Endothelial cell of umbilical vein (primary cell): Measurements from ENCODE around the gene PPP2R2C. TPM values are rescaled to one million over a fixed set of nuclear protein-coding genes. Genes with fewer than 3 reads are reported as not detected.

ENCODE experiments used
- BruUV-seq: library from RNA; stranded (reverse); fragments of 400-500 nt; replicated peaks from 2 replicates; lab custom pipeline; 2021; lab: Mats Ljungman, UMichigan
- CTCF ChIA-PET: fragments of 300-600, 350-600 bp; sonication (Branson Sonifier 250); formaldehyde crosslinking; loops from one replicate; lab custom pipeline; 2021; ENCODE audit warnings: antibody characterized with exemption, inconsistent platforms; lab: Charles Lee
- POLR2A ChIA-PET: fragments of 300-600, 350-600 bp; sonication (Branson Sonifier 250); formaldehyde crosslinking; loops from one replicate; lab custom pipeline; 2021; ENCODE audit warnings: antibody characterized with exemption, inconsistent platforms; lab: Charles Lee
- DNase-seq: peaks from one replicate; pipeline ENCODE4 v3.0.0-alpha.2; 2011; ENCODE audit warnings: low read depth, low spot score
- FAIRE-seq: peaks from 2 replicates; lab custom pipeline; 2011; peaks lifted over from hg19 to GRCh38; lab: Jason Lieb, UNC
- H2AFZ ChIP-seq: 2 replicates; pipeline ENCODE4 v1.6.0; 2012; ENCODE audit warnings: low read depth, low read length, control low read depth, inconsistent platforms
- H3K27ac ChIP-seq: 2 replicates; pipeline ENCODE4 v1.5.1; 2011; ENCODE audit warnings: low read depth, mild to moderate bottlenecking, control low read depth, low read length, moderate library complexity; ENCODE audit not compliant: insufficient read depth
- H3K27me3 ChIP-seq, 2 experiments: 2 replicates each; pipeline versions ENCODE4 v1.6.0 to v1.6.1; 2011; ENCODE audit warnings: low read length in 2 of 2, mixed read lengths in 1 of 2; ENCODE audit not compliant: control insufficient read depth in 2 of 2, insufficient read depth in 2 of 2
- H3K36me3 ChIP-seq, 2 experiments: 2 replicates in 1 of 2; 3 replicates in 1 of 2; pipeline ENCODE4 v1.5.1; 2011; ENCODE audit warnings: low read length in 2 of 2, mild to moderate bottlenecking in 1 of 2, moderate library complexity in 1 of 2; ENCODE audit not compliant: control insufficient read depth in 2 of 2, insufficient read depth in 2 of 2; ENCODE audit errors: extremely low read depth in 1 of 2
- H3K4me1 ChIP-seq: 3 replicates; pipeline ENCODE4 v1.5.1; 2011; ENCODE audit warnings: mild to moderate bottlenecking, low read length; ENCODE audit not compliant: control insufficient read depth, insufficient read depth; ENCODE audit errors: extremely low read depth
- H3K4me2 ChIP-seq: 2 replicates; pipeline ENCODE4 v1.6.1; 2011; ENCODE audit warnings: low read length, control low read depth, mixed read lengths; ENCODE audit not compliant: insufficient read depth
- H3K4me3 ChIP-seq, 3 experiments: fragments of 200-600 bp in 1 of 3; sonication (generic), shearing (Covaris generic) in 1 of 3; replicated peaks in 1 of 3; 2 replicates each; pipeline ENCODE4 v1.5.1; 2011 to 2016; ENCODE audit warnings: control low read depth in 3 of 3, low read length in 3 of 3, mild to moderate bottlenecking in 2 of 3, inconsistent platforms in 1 of 3, low read depth in 1 of 3, moderate library complexity in 1 of 3; ENCODE audit not compliant: insufficient read depth in 1 of 3
- H3K79me2 ChIP-seq: 2 replicates; pipeline ENCODE4 v1.6.0; 2012; ENCODE audit warnings: low read length, inconsistent platforms; ENCODE audit not compliant: control insufficient read depth, insufficient read depth
- H3K9ac ChIP-seq: replicated peaks from 2 replicates; pipeline ENCODE3; 2011; ENCODE audit warnings: low read length, control low read depth; ENCODE audit not compliant: insufficient read depth; ENCODE audit errors: extremely low read depth
- H3K9me1 ChIP-seq: replicated peaks from 3 replicates; pipeline ENCODE4 v1.6.0; 2011; ENCODE audit warnings: mild to moderate bottlenecking, low read length; ENCODE audit not compliant: control insufficient read depth, insufficient read depth; ENCODE audit errors: extremely low read depth
- H3K9me3 ChIP-seq: replicated peaks from 2 replicates; pipeline ENCODE4 v1.5.1; 2012; ENCODE audit warnings: low read length, inconsistent platforms; ENCODE audit not compliant: control insufficient read depth, insufficient read depth
- H4K20me1 ChIP-seq: replicated peaks from 2 replicates; pipeline ENCODE3; 2011; ENCODE audit warnings: mild to moderate bottlenecking, low read length; ENCODE audit not compliant: control insufficient read depth, insufficient read depth; ENCODE audit errors: extremely low read depth
- CTCF ChIP-seq, 2 donors: IDR thresholded peaks; 1 replicate in 1 of 2; 2 replicates in 1 of 2; pipeline ENCODE4 v1.5.1; 2011; ENCODE audit warnings: low read length in 2 of 2, mild to moderate bottlenecking in 2 of 2, moderate library complexity in 2 of 2, control low read depth in 1 of 2, inconsistent platforms in 1 of 2, low read depth in 1 of 2; ENCODE audit not compliant: insufficient read depth in 1 of 2; ENCODE audit errors: extremely low read depth in 1 of 2
- EZH2 ChIP-seq: IDR thresholded peaks from 2 replicates; pipeline ENCODE4 v1.6.1; 2012; ENCODE audit warnings: borderline replicate concordance, low read depth, mild to moderate bottlenecking, moderate library complexity, low read length, inconsistent platforms; ENCODE audit not compliant: severe bottlenecking
- FOS ChIP-seq: IDR thresholded peaks from 2 replicates; pipeline ENCODE4 v1.6.1; 2011; ENCODE audit warnings: mild to moderate bottlenecking, low read length, moderate library complexity, borderline replicate concordance; ENCODE audit not compliant: insufficient read depth
- GATA2 ChIP-seq: IDR thresholded peaks from 2 replicates; pipeline ENCODE4 v1.7.0; 2011; ENCODE audit warnings: low read depth, mild to moderate bottlenecking, moderate library complexity, mixed read lengths, low read length; ENCODE audit not compliant: insufficient read length, insufficient read depth
- MAX ChIP-seq: IDR thresholded peaks from 2 replicates; pipeline ENCODE4 v1.6.1; 2011; ENCODE audit not compliant: insufficient read depth, insufficient read length
- POLR2A ChIP-seq: IDR thresholded peaks from 2 replicates; pipeline ENCODE4 v1.6.1; 2012; ENCODE audit warnings: low read depth, mild to moderate bottlenecking, control low read depth, low read length
- POLR2AphosphoS5 ChIP-seq: IDR thresholded peaks from 2 replicates; pipeline ENCODE4 v1.6.1; 2012; ENCODE audit warnings: low read depth, mild to moderate bottlenecking, control low read depth, low read length, moderate library complexity; ENCODE audit not compliant: insufficient read depth
- dilution Hi-C: fragments of 300-500 bp; cut with MboI; formaldehyde crosslinking; loops from one replicate; pipeline ENCODE4 v1.15.0; 2019; ENCODE audit warnings: low sequenced_read_pairs; ENCODE audit not compliant: extremely low pct_ligation_motif_present
- intact Hi-C: fragments of 100-400 bp; cut with micrococcal nuclease; formaldehyde crosslinking; loops from one replicate; pipeline ENCODE4 v1.10.0; 2022
- polyA plus RNA-seq, 4 experiments: library from polyadenylated mRNA; depleted of rRNA in 3 of 4; stranded (reverse) in 3 of 4; unstranded in 1 of 4; fragments of >200 nt; gene quantifications; 2 replicates each; pipeline versions ENCODE4 v1.2.1 to v1.2.3, GENCODE V29; 2011 to 2012; ENCODE audit warnings: missing spikeins in 1 of 4
- total RNA-seq: library from RNA; stranded (reverse); gene quantifications from 2 replicates; pipeline ENCODE4 v1.2.3, GENCODE V29; 2021

Gene PPP2R2C
- total and polyA plus RNA-seq, 2 donors (not counting 3 experiments of a cell fraction or from before 2014, with no cell fraction given): 0.03 to 0.09 TPM

- Histone ChIP-seq H3K4me1 (no peaks in the 10 kb centered on the region), H3K9me3 (no peaks in the 10 kb centered on the region), H3K79me2 (no peaks in the 10 kb centered on the region), H3K27me3 (peaks cover 16 to 25% of the 10 kb centered on the region in 2 experiments), H2AFZ (no peak overlapping the region), H3K27ac (no peak overlapping the region), H4K20me1 (no peaks in the 10 kb centered on the region), H3K9me1 (no peaks in the 10 kb centered on the region), H3K9ac (no peak overlapping the region), H3K4me2 (no peak overlapping the region), H3K4me3 (no peak overlapping the region), H3K36me3 (no peaks in the 10 kb centered on the region)
- no TSS peak for BruUV-seq
- TF ChIP-seq MAX (no peak), CTCF (IDR thresholded peaks at IDR 0.05; ENCODE audit: extremely low read depth in 1 of 2, insufficient read depth in 1 of 2, low read depth in 1 of 2, low read length in 2 of 2) (no peak), FOS (no peak), POLR2A (no peak), EZH2 (no peak), GATA2 (no peak), POLR2AphosphoS5 (no peak)
- DNase-seq (no peak), FAIRE-seq (no peak)
- intact Hi-C loops: loop anchor here (1.0 to 2.0 kb wide), 2 partner anchors 17 to 30 kb away; no protein-coding TSS in a partner anchor
- ChIA-PET CTCF (interaction anchor here (1.0 to 1.8 kb wide), 4 partner anchors 15 to 22 kb away, joined by 3 to 9 read pairs (median 5); no protein-coding TSS in a partner anchor), POLR2A (interaction anchor here (0.6 kb wide), 1 partner anchor 22 kb away, joined by 3 read pairs; no protein-coding TSS in a partner anchor)
- dilution Hi-C loops: no loop called here
These were observed 162.6 kb downstream of the PPP2R2C start for GRCh38 chr4:6309777-6310176.
